ENCODE measurements around the gene CD24. TPM values are rescaled to one million over a fixed set of nuclear protein-coding genes. Genes with fewer than 3 reads are reported as not detected.
A peak's percentile ranks its signal among the peaks of the same experiment; 100 is the strongest.
"Not testable (repeated sequence)": the region's sequence is repeated elsewhere in the genome, so short reads cannot be mapped to it uniquely, and the experiment has no call there.

The CD24 gene, protein sequence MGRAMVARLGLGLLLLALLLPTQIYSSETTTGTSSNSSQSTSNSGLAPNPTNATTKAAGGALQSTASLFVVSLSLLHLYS
- total RNA-seq = 3.3 and 4.1 TPM in 2 replicates

- Histone ChIP-seq H3K27ac (ENCODE audit: low read depth, low read length) (no peak within 1 kb of the TSS), H4K20me1 (ENCODE audit: insufficient read depth, low read length) (no peaks in the 10 kb centered on the region), H3K4me1 (ENCODE audit: insufficient read depth, low read length) (no peaks in the 10 kb centered on the region), H2AFZ (ENCODE audit: low read length) (peak within 1 kb of the TSS; percentile 51), H3K27me3 (ENCODE audit: insufficient read depth, low read length) (peaks cover 53% of the 10 kb centered on the region), H3K4me3 (ENCODE audit: insufficient read depth, low read length) (peak within 1 kb of the TSS; percentile 65), H3K4me2 (ENCODE audit: insufficient read depth, low read length) (peak within 1 kb of the TSS; percentile 64), H3K9me3 (ENCODE audit: low read depth, low read length) (no peaks in the 10 kb centered on the region), H3K36me3 (ENCODE audit: insufficient read depth, low read length) (no peaks in the 10 kb centered on the region), H3K79me2 (ENCODE audit: insufficient read depth, low read length) (no peaks in the 10 kb centered on the region)
- DNase-seq (ENCODE audit: insufficient read length, low spot score, missing footprints) = peak; percentile 56
- no peak for TF ChIP-seq CTCF (IDR thresholded peaks at IDR 0.05; ENCODE audit: extremely low read depth, low read depth, low read length)
These were observed at the start of gene CD24 for GRCh38 chr6:106974336-106974998. TSS of gene CD24 (minus strand) at chr6:106974729. CDS start at chr6:106974646, 83 bp downstream.

- H3K36me3 ChIP-seq (ENCODE audit: insufficient read depth, low read length) = no peaks in the 10 kb centered on the region
- no peaks in the 10 kb centered on the region for H4K20me1 ChIP-seq (ENCODE audit: insufficient read depth, low read length)
- H2AFZ ChIP-seq (ENCODE audit: low read length) = no peak overlapping the region
- H3K4me2 ChIP-seq (ENCODE audit: insufficient read depth, low read length) = no peak overlapping the region
- H3K9me3 ChIP-seq (ENCODE audit: low read depth, low read length) = no peaks in the 10 kb centered on the region
- no peaks in the 10 kb centered on the region for H3K4me1 ChIP-seq (ENCODE audit: insufficient read depth, low read length)
- H3K27me3 ChIP-seq (ENCODE audit: insufficient read depth, low read length) = no peaks in the 10 kb centered on the region
- no peak for TF ChIP-seq CTCF (IDR thresholded peaks at IDR 0.05; ENCODE audit: extremely low read depth, low read depth, low read length)
- no peaks in the 10 kb centered on the region for H3K79me2 ChIP-seq (ENCODE audit: insufficient read depth, low read length)
- no peak overlapping the region for H3K4me3 ChIP-seq (ENCODE audit: insufficient read depth, low read length)
- no peak for DNase-seq (ENCODE audit: insufficient read length, low spot score, missing footprints)
- no peak overlapping the region for H3K27ac ChIP-seq (ENCODE audit: low read depth, low read length)
These were observed 47.1 kb upstream of the CD24 start for GRCh38 chr6:107021446-107022185.

DNA sequence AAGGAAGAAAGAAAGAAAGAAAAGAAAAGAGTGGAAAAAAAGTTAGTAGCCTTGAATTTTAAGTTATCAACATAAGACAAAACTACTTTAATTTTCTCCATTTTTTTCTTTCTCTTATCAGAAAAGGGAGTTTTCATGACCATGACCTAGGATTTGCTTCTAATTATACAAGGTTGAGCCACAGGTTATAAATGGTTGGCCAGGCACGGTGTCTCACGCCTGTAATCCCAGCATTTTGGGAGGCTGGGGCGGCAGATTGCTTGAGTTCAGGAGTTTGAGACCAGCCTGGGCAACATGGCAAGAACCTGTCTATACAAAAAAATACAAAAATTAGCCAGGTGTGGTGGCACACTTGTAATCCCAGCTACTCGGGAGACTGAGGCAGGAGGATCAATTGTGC is 45.7 kb upstream of the CD24 start:
- H3K36me3 ChIP-seq (ENCODE audit: insufficient read depth, low read length) = no peaks in the 10 kb centered on the region
- H3K4me2 ChIP-seq (ENCODE audit: insufficient read depth, low read length) = no peak overlapping the region
- no peaks in the 10 kb centered on the region for H3K9me3 ChIP-seq (ENCODE audit: low read depth, low read length)
- no peak for DNase-seq (ENCODE audit: insufficient read length, low spot score, missing footprints)
- H3K79me2 ChIP-seq (ENCODE audit: insufficient read depth, low read length) = no peaks in the 10 kb centered on the region
- no peak overlapping the region for H2AFZ ChIP-seq (ENCODE audit: low read length)
- no peaks in the 10 kb centered on the region for H3K4me1 ChIP-seq (ENCODE audit: insufficient read depth, low read length)
- TF ChIP-seq CTCF (IDR thresholded peaks at IDR 0.05; ENCODE audit: extremely low read depth, low read depth, low read length) = no peak
- H4K20me1 ChIP-seq (ENCODE audit: insufficient read depth, low read length) = no peaks in the 10 kb centered on the region
- no peaks in the 10 kb centered on the region for H3K27me3 ChIP-seq (ENCODE audit: insufficient read depth, low read length)
- H3K4me3 ChIP-seq (ENCODE audit: insufficient read depth, low read length) = no peak overlapping the region
- H3K27ac ChIP-seq (ENCODE audit: low read depth, low read length) = no peak overlapping the region

DNA sequence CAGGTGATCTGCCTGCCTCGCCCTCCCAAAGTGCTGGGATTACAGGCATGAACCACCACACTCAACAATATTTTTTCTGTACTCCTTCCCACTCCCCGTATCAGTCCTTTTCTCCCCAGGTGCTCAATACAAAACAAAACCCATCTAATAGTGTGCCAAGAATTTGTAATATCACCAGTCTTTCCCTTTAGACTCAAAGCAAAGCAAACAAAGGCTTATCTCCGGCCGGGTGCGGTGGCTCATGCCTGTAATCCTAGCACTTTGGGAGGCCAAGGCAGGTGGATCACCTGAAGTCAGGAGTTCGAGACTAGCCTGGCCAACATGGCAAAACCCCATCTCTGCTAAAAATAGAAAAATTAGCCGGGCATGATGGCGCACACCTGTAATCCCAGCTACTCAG is 45.1 kb upstream of the CD24 start:
- not testable (repeated sequence) for H3K4me2 ChIP-seq (ENCODE audit: insufficient read depth, low read length); H3K36me3 ChIP-seq (ENCODE audit: insufficient read depth, low read length); H3K79me2 ChIP-seq (ENCODE audit: insufficient read depth, low read length); H3K4me3 ChIP-seq (ENCODE audit: insufficient read depth, low read length); H2AFZ ChIP-seq (ENCODE audit: low read length); H3K27me3 ChIP-seq (ENCODE audit: insufficient read depth, low read length); H3K4me1 ChIP-seq (ENCODE audit: insufficient read depth, low read length); H3K9me3 ChIP-seq (ENCODE audit: low read depth, low read length); DNase-seq (ENCODE audit: insufficient read length, low spot score, missing footprints); H4K20me1 ChIP-seq (ENCODE audit: insufficient read depth, low read length); H3K27ac ChIP-seq (ENCODE audit: low read depth, low read length)

Data from osteoblast (primary cell).